ENCODE measurements around the gene RCVRN.

The RCVRN gene

DNA sequence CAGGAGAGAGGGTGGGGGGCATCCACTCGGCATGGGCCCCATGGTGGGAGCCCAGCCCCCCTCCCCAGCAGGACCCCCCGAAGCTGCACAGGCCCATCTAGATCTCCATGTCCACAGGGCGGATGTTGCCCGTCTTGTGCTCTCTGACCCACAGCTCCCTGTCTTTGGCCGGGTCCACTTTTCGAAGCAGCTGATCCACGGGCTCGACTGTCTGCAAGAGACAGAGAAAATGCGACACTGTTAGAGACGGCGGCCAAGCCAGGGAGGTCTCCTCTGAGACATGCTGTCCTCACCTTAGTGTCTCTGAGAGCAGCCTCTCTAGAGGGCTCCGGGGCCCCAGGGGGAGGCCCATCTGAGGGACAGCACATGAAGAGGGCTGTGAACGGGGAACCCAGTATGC lies 12.1 kb upstream of the RCVRN start:
- Histone ChIP-seq H4K20me1 (ENCODE audit: insufficient read depth) (no peaks in the 10 kb centered on the region), H3K36me3 (ENCODE audit: insufficient read depth) (no peaks in the 10 kb centered on the region), H3K27me3 (ENCODE audit: insufficient read depth, low read depth) (no peaks in the 10 kb centered on the region), H3K9ac (no peak overlapping the region), H3K4me3 (IDR thresholded peaks at IDR 0.05; ENCODE audit: insufficient read depth, low read depth, low read length) (no peak overlapping the region), H3K79me2 (ENCODE audit: insufficient read depth, low read depth) (no peaks in the 10 kb centered on the region), H3K4me1 (ENCODE audit: low read depth, poor library complexity, severe bottlenecking) (no peaks in the 10 kb centered on the region), H3K4me2 (no peak overlapping the region), H2AFZ (ENCODE audit: low read depth) (no peak overlapping the region), H3K27ac (no peak overlapping the region)
- TF ChIP-seq, protein P1, sequence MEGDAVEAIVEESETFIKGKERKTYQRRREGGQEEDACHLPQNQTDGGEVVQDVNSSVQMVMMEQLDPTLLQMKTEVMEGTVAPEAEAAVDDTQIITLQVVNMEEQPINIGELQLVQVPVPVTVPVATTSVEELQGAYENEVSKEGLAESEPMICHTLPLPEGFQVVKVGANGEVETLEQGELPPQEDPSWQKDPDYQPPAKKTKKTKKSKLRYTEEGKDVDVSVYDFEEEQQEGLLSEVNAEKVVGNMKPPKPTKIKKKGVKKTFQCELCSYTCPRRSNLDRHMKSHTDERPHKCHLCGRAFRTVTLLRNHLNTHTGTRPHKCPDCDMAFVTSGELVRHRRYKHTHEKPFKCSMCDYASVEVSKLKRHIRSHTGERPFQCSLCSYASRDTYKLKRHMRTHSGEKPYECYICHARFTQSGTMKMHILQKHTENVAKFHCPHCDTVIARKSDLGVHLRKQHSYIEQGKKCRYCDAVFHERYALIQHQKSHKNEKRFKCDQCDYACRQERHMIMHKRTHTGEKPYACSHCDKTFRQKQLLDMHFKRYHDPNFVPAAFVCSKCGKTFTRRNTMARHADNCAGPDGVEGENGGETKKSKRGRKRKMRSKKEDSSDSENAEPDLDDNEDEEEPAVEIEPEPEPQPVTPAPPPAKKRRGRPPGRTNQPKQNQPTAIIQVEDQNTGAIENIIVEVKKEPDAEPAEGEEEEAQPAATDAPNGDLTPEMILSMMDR (conservative IDR thresholded peaks at IDR 0.05; ENCODE audit: low read depth, low read length) = no peak

DNA sequence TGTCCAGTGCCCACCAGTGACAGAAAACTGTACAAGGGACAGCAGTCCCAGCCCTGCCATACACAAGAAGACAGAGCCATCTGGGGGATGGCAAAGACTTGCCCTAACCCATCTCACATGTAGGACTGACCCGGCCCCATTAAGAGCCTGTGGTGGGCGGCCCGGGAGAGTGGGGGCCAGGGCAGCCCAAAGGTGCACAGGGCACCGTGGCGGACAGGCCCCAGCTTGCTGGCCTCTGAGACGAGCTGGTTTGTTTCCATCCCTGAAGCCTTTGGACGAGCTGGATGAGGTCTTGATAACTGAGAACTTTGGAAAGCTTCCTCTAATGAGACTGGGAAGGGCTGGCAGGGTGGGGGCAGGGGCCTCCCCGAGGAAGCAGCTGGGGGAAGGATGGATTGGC lies 11.0 kb upstream of the RCVRN start:
- Histone ChIP-seq H3K4me3 (IDR thresholded peaks at IDR 0.05; ENCODE audit: insufficient read depth, low read depth, low read length) (no peak overlapping the region), H3K9ac (no peak overlapping the region), H3K4me2 (no peak overlapping the region), H3K36me3 (ENCODE audit: insufficient read depth) (no peaks in the 10 kb centered on the region), H3K79me2 (ENCODE audit: insufficient read depth, low read depth) (no peaks in the 10 kb centered on the region), H3K4me1 (ENCODE audit: low read depth, poor library complexity, severe bottlenecking) (no peaks in the 10 kb centered on the region), H3K27ac (no peak overlapping the region), H2AFZ (ENCODE audit: low read depth) (no peak overlapping the region), H4K20me1 (ENCODE audit: insufficient read depth) (no peaks in the 10 kb centered on the region), H3K27me3 (ENCODE audit: insufficient read depth, low read depth) (no peaks in the 10 kb centered on the region)
- TF ChIP-seq, protein P1 (conservative IDR thresholded peaks at IDR 0.05; ENCODE audit: low read depth, low read length) = no peak

DNA sequence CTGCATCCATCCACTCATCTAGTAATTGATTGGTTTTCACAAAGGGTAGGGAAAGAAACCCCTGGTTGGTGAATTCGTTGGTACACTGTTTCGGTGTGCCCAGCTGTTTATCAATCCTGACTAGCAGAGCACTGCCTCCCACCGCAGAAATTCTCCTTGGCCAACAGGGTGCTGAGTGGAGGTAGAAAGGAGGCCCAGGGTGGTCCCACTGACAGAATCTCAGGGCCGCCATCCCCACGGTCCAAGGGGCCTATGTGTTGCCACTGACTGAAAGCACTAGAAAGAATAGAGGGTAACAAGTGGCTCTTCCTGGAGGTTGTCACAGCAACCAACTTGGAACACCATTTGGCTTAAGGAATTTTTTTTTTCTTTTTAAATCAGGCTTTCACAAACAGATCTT lies 8.4 kb upstream of the RCVRN start:
- no peaks in the 10 kb centered on the region for H3K36me3 ChIP-seq (ENCODE audit: insufficient read depth)
- H3K4me1 ChIP-seq (ENCODE audit: low read depth, poor library complexity, severe bottlenecking) = no peaks in the 10 kb centered on the region
- H3K27me3 ChIP-seq (ENCODE audit: insufficient read depth, low read depth) = no peaks in the 10 kb centered on the region
- no peak overlapping the region for H3K27ac ChIP-seq
- no peak overlapping the region for H3K4me2 ChIP-seq
- H4K20me1 ChIP-seq (ENCODE audit: insufficient read depth) = no peaks in the 10 kb centered on the region
- TF ChIP-seq, protein P1 (conservative IDR thresholded peaks at IDR 0.05; ENCODE audit: low read depth, low read length) = no peak
- H3K79me2 ChIP-seq (ENCODE audit: insufficient read depth, low read depth) = no peaks in the 10 kb centered on the region
- no peak overlapping the region for H3K4me3 ChIP-seq (IDR thresholded peaks at IDR 0.05; ENCODE audit: insufficient read depth, low read depth, low read length)
- H2AFZ ChIP-seq (ENCODE audit: low read depth) = no peak overlapping the region
- no peak overlapping the region for H3K9ac ChIP-seq

DNA sequence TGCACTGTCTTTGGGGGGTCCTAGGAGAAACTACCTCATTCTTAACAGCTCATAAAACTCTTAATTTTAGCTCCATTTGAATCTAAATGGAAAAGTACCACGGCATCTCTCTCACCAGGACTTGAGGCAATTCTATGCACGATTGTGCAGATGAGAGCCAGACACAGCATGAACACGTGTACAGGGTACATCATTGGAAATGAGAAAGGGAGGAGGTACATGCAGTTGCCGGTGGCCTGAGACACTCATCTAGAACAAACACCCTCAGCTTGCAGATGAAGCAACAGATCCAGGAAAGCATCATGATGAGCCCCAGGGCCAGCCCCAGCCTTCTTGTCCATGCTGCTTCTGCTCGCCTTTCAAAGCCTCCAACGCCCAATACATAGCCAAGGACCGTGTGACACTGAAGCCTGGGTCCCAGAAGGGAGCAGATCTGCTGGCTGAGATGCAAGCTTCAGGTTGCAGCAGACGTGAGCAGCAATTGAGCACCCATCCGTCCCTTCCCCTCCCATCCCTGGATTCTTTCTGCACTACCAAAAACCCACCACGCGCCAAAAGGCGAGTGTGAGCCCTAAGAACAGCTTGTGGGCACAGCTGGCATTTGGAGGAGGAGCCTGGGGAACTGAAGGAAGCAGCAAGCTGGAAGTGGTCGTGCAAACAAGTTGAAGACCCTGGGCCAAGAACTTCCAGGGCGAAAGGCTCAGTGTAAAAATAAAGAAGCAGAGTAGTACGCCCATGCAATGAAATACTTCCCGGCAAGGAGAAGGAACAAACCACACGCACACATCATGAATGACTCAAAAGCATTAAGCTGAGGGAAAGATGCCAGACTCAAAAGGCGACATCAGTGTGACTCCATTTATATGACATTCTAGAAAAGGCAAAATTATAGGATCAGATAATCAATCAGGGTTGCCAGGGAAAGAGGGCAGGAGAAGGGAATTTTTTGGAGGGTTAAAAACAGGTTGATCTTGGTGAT lies 7.3 kb upstream of the RCVRN start:
- Histone ChIP-seq H3K9ac (no peak overlapping the region), H3K27me3 (ENCODE audit: insufficient read depth, low read depth) (no peaks in the 10 kb centered on the region), H4K20me1 (ENCODE audit: insufficient read depth) (no peaks in the 10 kb centered on the region), H3K4me3 (IDR thresholded peaks at IDR 0.05; ENCODE audit: insufficient read depth, low read depth, low read length) (no peak overlapping the region), H3K27ac (no peak overlapping the region), H3K36me3 (ENCODE audit: insufficient read depth) (no peaks in the 10 kb centered on the region), H3K4me1 (ENCODE audit: low read depth, poor library complexity, severe bottlenecking) (no peaks in the 10 kb centered on the region), H3K79me2 (ENCODE audit: insufficient read depth, low read depth) (no peaks in the 10 kb centered on the region), H2AFZ (ENCODE audit: low read depth) (no peak overlapping the region), H3K4me2 (no peak overlapping the region)
- TF ChIP-seq, protein P1 (conservative IDR thresholded peaks at IDR 0.05; ENCODE audit: low read depth, low read length) = no peak

Data from KMS-11 (cell line).